Smooth muscle cell (in vitro differentiated cells): ENCODE data around the gene DAAM2. TPM values are rescaled to one million over a fixed set of nuclear protein-coding genes. Genes with fewer than 3 reads are reported as not detected.

Experiments used
- DNase-seq: peaks from one replicate; lab custom pipeline; 2025; ENCODE audit not compliant: unreplicated experiment; lab: John Stamatoyannopoulos, UW
- H2AFZ ChIP-seq: fragments of 200-600 bp; sonication (generic); 2 replicates; pipeline ENCODE4 v1.6.0; 2016; ENCODE audit warnings: antibody characterized with exemption, low read depth, mild to moderate bottlenecking
- H3F3A ChIP-seq: fragments of 200-600 bp; sonication (generic); 2 replicates; pipeline ENCODE4 v1.6.0; 2017; ENCODE audit warnings: antibody characterized with exemption, low read depth
- H3K27ac ChIP-seq: fragments of 200-600 bp; sonication (generic); 2 replicates; pipeline ENCODE4 v1.5.1; 2016; ENCODE audit warnings: low read depth, mild to moderate bottlenecking
- H3K27me3 ChIP-seq: fragments of 200-600 bp; sonication (generic); 2 replicates; pipeline ENCODE4 v1.6.1; 2016; ENCODE audit warnings: low read depth, mild to moderate bottlenecking
- H3K36me3 ChIP-seq: fragments of 200-600 bp; sonication (generic); 2 replicates; pipeline ENCODE4 v1.5.1; 2016; ENCODE audit warnings: low read depth
- H3K4me1 ChIP-seq: fragments of 200-600 bp; sonication (generic); 2 replicates; pipeline ENCODE4 v1.5.1; 2016; ENCODE audit warnings: low read depth
- H3K4me2 ChIP-seq: fragments of 200-600 bp; sonication (generic); 2 replicates; pipeline ENCODE4 v1.6.0; 2016; ENCODE audit warnings: mild to moderate bottlenecking
- H3K4me3 ChIP-seq: fragments of 200-600 bp; sonication (generic); 2 replicates; pipeline ENCODE4 v1.5.1; 2016; ENCODE audit warnings: mild to moderate bottlenecking
- H3K79me2 ChIP-seq: fragments of 200-600 bp; sonication (generic); 2 replicates; pipeline ENCODE4 v1.6.0; 2016; ENCODE audit warnings: low read depth, mild to moderate bottlenecking
- H3K9ac ChIP-seq: fragments of 200-600 bp; sonication (generic); 2 replicates; pipeline ENCODE4 v1.6.0; 2016; ENCODE audit warnings: low read depth
- H3K9me3 ChIP-seq: fragments of 200-600 bp; sonication (generic); replicated peaks from 2 replicates; pipeline ENCODE4 v1.5.1; 2016; ENCODE audit warnings: low read depth
- H4K20me1 ChIP-seq: fragments of 200-600 bp; sonication (generic); 2 replicates; pipeline ENCODE4 v1.6.0; 2016; ENCODE audit warnings: low read depth
- CTCF ChIP-seq: fragments of 200-600 bp; sonication (generic); IDR thresholded peaks from 2 replicates; pipeline ENCODE4 v1.5.1; 2017; ENCODE audit warnings: borderline replicate concordance, mild to moderate bottlenecking, antibody characterized with exemption; ENCODE audit not compliant: insufficient read depth, poor library complexity, severe bottlenecking
- WGBS: methylation state at CpG from one replicate; pipeline ENCODE4 v1.1.7; 2016; ENCODE audit warnings: low lambda C conversion rate; 5-methylcytosine and 5-hydroxymethylcytosine counted together
- polyA plus RNA-seq: library from polyadenylated mRNA; unstranded; fragments of >200 nt; fragmentation: Nextera tagmentation; extraction: Ambion mirVana; gene quantifications from 2 replicates; pipeline ENCODE4 v1.2.1, GENCODE V29; 2016
- total RNA-seq: library from RNA; depleted of rRNA; stranded (reverse); fragments of >200 nt; gene quantifications from 2 replicates; pipeline ENCODE4 v1.2.3, GENCODE V29; 2014

DAAM2 gene
- total and polyA plus RNA-seq, 2 experiments from 2014 or later: 26.5 to 29.8 TPM

DNA sequence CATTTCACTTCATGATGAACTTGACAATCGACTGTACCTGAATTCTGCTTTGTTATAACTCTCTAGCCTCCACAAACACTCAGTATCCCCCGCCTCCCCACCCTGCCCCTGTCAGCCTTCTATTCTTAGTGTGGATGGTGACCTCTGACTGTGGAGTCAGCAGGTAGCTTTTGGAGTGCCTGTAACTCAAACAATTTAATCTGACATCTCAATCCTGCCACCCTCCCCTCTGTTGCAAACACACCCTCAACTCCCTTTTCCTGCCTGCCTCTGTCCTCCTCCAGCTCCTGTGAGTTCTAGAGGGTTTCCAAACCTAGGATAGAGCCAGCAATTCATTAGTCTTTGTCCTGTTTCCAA lies 20.3 kb downstream of the DAAM2 start:
- peaks cover 9% of the 10 kb centered on the region for H3K36me3 ChIP-seq
- 100% methylated on average over 2 of the region's 2 CpGs for WGBS
- peaks cover 8% of the 10 kb centered on the region for H3K79me2 ChIP-seq
- peak overlapping the region; percentile 54 for H3K4me2 ChIP-seq
- DNase-seq: no peak
- H3K4me3 ChIP-seq: no peak overlapping the region
- H3F3A ChIP-seq: no peaks in the 10 kb centered on the region
- peaks cover 5% of the 10 kb centered on the region for H3K4me1 ChIP-seq
- H3K9ac ChIP-seq: no peak overlapping the region
- H3K27ac ChIP-seq: peak overlapping the region; percentile 19
- H3K9me3 ChIP-seq: no peaks in the 10 kb centered on the region
- H2AFZ ChIP-seq: no peak overlapping the region
- H3K27me3 ChIP-seq: no peaks in the 10 kb centered on the region
- no peak for TF ChIP-seq CTCF
- H4K20me1 ChIP-seq: peaks cover 13% of the 10 kb centered on the region

DNA sequence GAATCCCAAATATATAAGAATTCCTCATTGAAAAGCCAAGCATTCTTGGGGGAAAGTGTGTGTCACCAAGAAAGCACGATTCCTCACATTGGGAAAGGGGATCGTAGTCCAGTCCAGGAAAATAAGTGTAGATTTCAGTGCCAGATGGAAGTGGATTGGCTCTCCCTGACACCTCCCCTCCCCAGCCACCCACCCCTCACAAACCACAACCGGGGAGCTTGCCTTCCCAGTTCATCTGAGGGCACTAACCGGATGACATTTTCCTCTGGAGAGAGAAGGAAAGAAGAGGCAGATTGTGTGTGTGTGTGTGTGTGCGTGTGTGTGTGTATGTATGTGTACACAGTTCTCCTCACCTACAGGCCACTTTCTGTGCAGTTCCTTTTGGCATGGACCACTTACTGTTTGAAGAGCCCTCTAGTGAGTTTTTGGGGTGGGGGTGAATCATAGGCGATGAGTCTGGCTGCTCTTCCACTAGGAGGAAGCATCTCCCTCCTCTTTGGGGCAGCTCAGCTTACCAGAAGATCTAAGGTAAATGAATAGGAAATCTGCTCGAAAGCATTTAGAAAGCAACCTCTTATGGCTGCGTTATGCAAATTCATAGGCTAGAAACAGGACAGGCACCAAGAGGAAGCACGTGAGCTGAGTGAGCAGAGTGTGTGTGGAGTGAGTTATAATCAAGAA lies 20.8 kb downstream of the DAAM2 start:
- peaks cover 8% of the 10 kb centered on the region for H3K79me2 ChIP-seq
- H3K9me3 ChIP-seq: no peaks in the 10 kb centered on the region
- peak overlapping the region; percentile 54 for H3K4me2 ChIP-seq
- H3K9ac ChIP-seq: no peak overlapping the region
- H4K20me1 ChIP-seq: peaks cover 10% of the 10 kb centered on the region
- peaks cover 5% of the 10 kb centered on the region for H3K4me1 ChIP-seq
- 51% methylated on average over 9 of the region's 9 CpGs for WGBS
- DNase-seq: no peak
- no peaks in the 10 kb centered on the region for H3K27me3 ChIP-seq
- no peak for TF ChIP-seq CTCF
- H3K4me3 ChIP-seq: no peak overlapping the region
- peaks cover 9% of the 10 kb centered on the region for H3K36me3 ChIP-seq
- H3F3A ChIP-seq: no peaks in the 10 kb centered on the region
- no peak overlapping the region for H2AFZ ChIP-seq
- H3K27ac ChIP-seq: peak overlapping the region; percentile 19

GRCh38 chr6:39814236-39814635 lies 22.1 kb downstream of the DAAM2 start:
- DNase-seq: no peak
- H4K20me1 ChIP-seq: peaks cover 10% of the 10 kb centered on the region
- 100% methylated on average over 4 of the region's 4 CpGs for WGBS
- H3K36me3 ChIP-seq: peaks cover 9% of the 10 kb centered on the region
- no peaks in the 10 kb centered on the region for H3K9me3 ChIP-seq
- TF ChIP-seq CTCF: no peak
- H3K4me1 ChIP-seq: peaks cover 5% of the 10 kb centered on the region
- no peaks in the 10 kb centered on the region for H3K27me3 ChIP-seq
- H3K79me2 ChIP-seq: peaks cover 11% of the 10 kb centered on the region
- no peaks in the 10 kb centered on the region for H3F3A ChIP-seq
- H2AFZ ChIP-seq: no peak overlapping the region
- H3K4me3 ChIP-seq: no peak overlapping the region
- H3K27ac ChIP-seq: no peak overlapping the region
- no peak overlapping the region for H3K9ac ChIP-seq
- no peak overlapping the region for H3K4me2 ChIP-seq

DNA sequence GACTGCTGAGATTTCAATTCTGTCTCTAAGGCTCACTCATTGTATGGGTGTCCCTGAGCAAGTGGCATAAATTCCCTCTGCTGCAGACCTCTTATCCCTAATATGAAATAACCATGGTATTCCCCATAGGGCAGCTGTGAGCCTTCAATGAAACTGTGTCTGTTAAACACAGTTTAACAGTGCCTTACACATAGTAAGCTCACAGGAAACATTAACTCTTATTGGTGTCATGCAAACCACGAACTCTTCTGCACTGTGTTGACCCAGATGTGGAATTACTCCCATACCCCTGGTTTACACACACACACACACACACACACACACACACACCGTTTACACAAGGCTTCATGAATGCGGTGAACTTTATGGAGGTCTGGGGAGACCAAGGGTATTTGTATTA lies 23.2 kb downstream of the DAAM2 start:
- Histone ChIP-seq H2AFZ (no peak overlapping the region), H3K27ac (no peak overlapping the region), H3K36me3 (peaks cover 9% of the 10 kb centered on the region), H3K9me3 (no peaks in the 10 kb centered on the region), H3K27me3 (no peaks in the 10 kb centered on the region), H3K79me2 (peaks cover 20% of the 10 kb centered on the region), H3F3A (no peaks in the 10 kb centered on the region), H3K9ac (no peak overlapping the region), H3K4me2 (no peak overlapping the region), H3K4me1 (peaks cover 5% of the 10 kb centered on the region), H3K4me3 (no peak overlapping the region), H4K20me1 (peaks cover 10% of the 10 kb centered on the region)
- no peak for DNase-seq
- 85% methylated on average over 3 of the region's 3 CpGs for WGBS
- TF ChIP-seq CTCF: no peak
